ENCODE measurements around the gene IFNA7.
"Not testable (repeated sequence)": the region's sequence is repeated elsewhere in the genome, so short reads cannot be mapped to it uniquely, and the experiment has no call there.

IFNA7 gene

GRCh38 chr9:21202105-21202504, at the start of gene IFNA7:
Gene IFNA7 (minus strand): TSS chr9:21202205. CDS start chr9:21202165, 40 bp downstream.
- not testable (repeated sequence) for H3K27ac ChIP-seq, H3K4me3 ChIP-seq

- no peak overlapping the region for H3K4me3 ChIP-seq
- H3K27ac ChIP-seq, result no peak overlapping the region
These were observed 49.6 kb upstream of the IFNA7 start for GRCh38 chr9:21251638-21252037.

GRCh38 chr9:21251190-21251589, 49.2 kb upstream of the IFNA7 start:
- Histone ChIP-seq H3K27ac (no peak overlapping the region), H3K4me3 (no peak overlapping the region)

GRCh38 chr9:21244836-21245235, 42.8 kb upstream of the IFNA7 start:
- H3K27ac ChIP-seq, result no peak overlapping the region
- H3K4me3 ChIP-seq, result no peak overlapping the region

GRCh38 chr9:21239911-21240310, 37.9 kb upstream of the IFNA7 start, which contains the start of gene IFNA14:
Gene IFNA14 (minus strand): TSS chr9:21240005. CDS start chr9:21239935, 70 bp downstream.
- no peak within 1 kb of the TSS for H3K4me3 ChIP-seq
- no peak within 1 kb of the TSS for H3K27ac ChIP-seq

GRCh38 chr9:21236360-21236714, 34.3 kb upstream of the IFNA7 start:
- H3K4me3 ChIP-seq, H3K27ac ChIP-seq: not testable (repeated sequence)

- not testable (repeated sequence) for H3K27ac ChIP-seq, H3K4me3 ChIP-seq
These were observed 33.7 kb upstream of the IFNA7 start for GRCh38 chr9:21235468-21236359.

- Histone ChIP-seq H3K4me3 (no peak overlapping the region), H3K27ac (no peak overlapping the region)
These were observed 32.2 kb upstream of the IFNA7 start for GRCh38 chr9:21234153-21234687.

- H3K4me3 ChIP-seq, result no peak overlapping the region
- no peak overlapping the region for H3K27ac ChIP-seq
These were observed 31.3 kb upstream of the IFNA7 start for GRCh38 chr9:21233258-21233657.

GRCh38 chr9:21228122-21228521, 26.1 kb upstream of the IFNA7 start, which contains the start of gene IFNA17:
Gene IFNA17 (minus strand): TSS chr9:21228222. CDS start chr9:21228173, 49 bp downstream.
- no peak within 1 kb of the TSS for H3K4me3 ChIP-seq
- H3K27ac ChIP-seq, result no peak within 1 kb of the TSS

GRCh38 chr9:21217211-21217610, 15.2 kb upstream of the IFNA7 start, which contains the start of gene IFNA16:
Gene IFNA16 (minus strand): TSS chr9:21217311. CDS start chr9:21217305, 6 bp downstream.
- not testable (repeated sequence) for H3K4me3 ChIP-seq, H3K27ac ChIP-seq

GRCh38 chr9:21213411-21214326, 11.7 kb upstream of the IFNA7 start:
- not testable (repeated sequence) for H3K27ac ChIP-seq, H3K4me3 ChIP-seq

GRCh38 chr9:21212160-21212559, 10.2 kb upstream of the IFNA7 start:
- H3K27ac ChIP-seq, H3K4me3 ChIP-seq: not testable (repeated sequence)

- not testable (repeated sequence) for H3K4me3 ChIP-seq, H3K27ac ChIP-seq
These were observed 8.8 kb upstream of the IFNA7 start for GRCh38 chr9:21210782-21211181.

GRCh38 chr9:21210311-21210710, 8.3 kb upstream of the IFNA7 start:
- Histone ChIP-seq H3K4me3 (no peak overlapping the region), H3K27ac (no peak overlapping the region)

GRCh38 chr9:21207043-21207442, 5.0 kb upstream of the IFNA7 start, which contains the start of gene IFNA10:
Gene IFNA10 (minus strand): TSS chr9:21207143. CDS start chr9:21207097, 46 bp downstream.
- not testable (repeated sequence) for H3K27ac ChIP-seq, H3K4me3 ChIP-seq

GRCh38 chr9:21205204-21205603, 3.2 kb upstream of the IFNA7 start:
- Histone ChIP-seq H3K4me3 (no peak overlapping the region), H3K27ac (no peak overlapping the region)

GRCh38 chr9:21194867-21195776, 6.9 kb downstream of the IFNA7 start:
- not testable (repeated sequence) for H3K27ac ChIP-seq, H3K4me3 ChIP-seq

- not testable (repeated sequence) for H3K4me3 ChIP-seq
These were observed 14.5 kb downstream of the IFNA7 start, which contains the start of gene IFNA4 for GRCh38 chr9:21187487-21187886. Gene IFNA4 (minus strand): TSS chr9:21187587. CDS start chr9:21187531, 56 bp downstream.

More at GRCh38 chr9:21187487-21187886, 14.5 kb downstream of the IFNA7 start, which contains the start of gene IFNA4:
- not testable (repeated sequence) for H3K27ac ChIP-seq

All from skin epidermis (tissue), 12 donors.